HG03571 (cell line): ENCODE results near the gene ADAMTS7.
"Not testable (repeated sequence)": the region's sequence is repeated elsewhere in the genome, so short reads cannot be mapped to it uniquely, and the experiment has no call there.

ENCODE experiments used
- ATAC-seq: cut with Tn5 transposase; IDR thresholded peaks from one replicate; pipeline ENCODE4 v1.9.1; 2021; ENCODE audit not compliant: unreplicated experiment

ADAMTS7 gene

GRCh38 chr15:78788016-78788660 is 23.1 kb downstream of the ADAMTS7 start:
- no peak for ATAC-seq

DNA sequence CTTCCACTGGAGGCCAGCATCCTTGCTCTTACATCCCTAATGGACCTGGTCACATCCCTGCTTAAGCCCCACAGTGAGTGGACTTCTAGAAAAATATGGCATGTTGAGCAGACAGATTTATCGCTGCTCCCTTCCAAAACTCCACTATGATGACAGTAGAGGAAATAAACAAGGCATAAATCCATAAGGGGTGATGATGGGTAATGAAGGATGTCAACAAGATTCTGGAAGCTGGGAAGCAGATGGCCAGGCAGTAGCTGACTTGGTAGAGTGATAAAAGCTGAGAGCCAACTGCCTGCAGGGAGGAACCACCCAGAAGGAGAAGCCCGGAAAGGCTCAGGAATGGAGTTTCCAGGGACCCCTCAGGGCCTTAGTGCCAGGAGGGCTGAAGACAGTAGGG is 28.9 kb downstream of the ADAMTS7 start:
- not testable (repeated sequence) for ATAC-seq

GRCh38 chr15:78781381-78781780 is 29.9 kb downstream of the ADAMTS7 start:
- ATAC-seq: not testable (repeated sequence)

GRCh38 chr15:78779975-78780374 is 31.3 kb downstream of the ADAMTS7 start:
- ATAC-seq: not testable (repeated sequence)

DNA sequence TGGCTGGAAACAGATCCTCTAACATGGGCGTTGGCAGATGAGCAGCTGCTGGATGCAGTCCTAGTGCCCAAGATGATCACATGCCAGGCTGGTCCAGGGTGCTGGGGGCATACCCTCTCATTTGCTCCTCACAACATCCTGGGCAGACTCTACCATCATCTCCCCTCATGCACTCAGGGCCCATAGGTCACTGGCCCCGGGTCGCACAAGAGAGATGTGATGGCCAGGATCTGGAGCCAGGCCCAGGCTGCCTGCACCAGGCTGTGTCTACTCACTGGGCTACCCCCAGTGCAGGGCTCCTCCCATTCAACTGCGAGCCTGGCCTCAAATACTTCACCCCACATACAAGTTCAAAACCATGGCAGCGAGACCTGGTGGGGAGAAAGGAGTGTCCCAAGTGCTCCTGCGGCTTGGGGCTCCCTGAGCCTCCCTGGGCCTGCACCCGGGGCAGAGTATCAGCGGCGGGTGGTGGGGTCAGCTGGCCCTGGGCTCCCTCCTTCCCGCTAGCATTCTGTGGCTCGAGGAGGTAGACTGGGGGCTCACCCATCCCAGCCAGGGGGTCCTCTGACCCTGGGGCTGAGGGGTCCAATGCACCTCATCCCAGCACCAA is 32.0 kb downstream of the ADAMTS7 start:
- ATAC-seq: not testable (repeated sequence)

- no peak for ATAC-seq
Observed at GRCh38 chr15:78778422-78778821, 32.8 kb downstream of the ADAMTS7 start.

GRCh38 chr15:78777953-78778345 is 33.3 kb downstream of the ADAMTS7 start:
- not testable (repeated sequence) for ATAC-seq

GRCh38 chr15:78777290-78777952 is 33.8 kb downstream of the ADAMTS7 start:
- not testable (repeated sequence) for ATAC-seq

DNA sequence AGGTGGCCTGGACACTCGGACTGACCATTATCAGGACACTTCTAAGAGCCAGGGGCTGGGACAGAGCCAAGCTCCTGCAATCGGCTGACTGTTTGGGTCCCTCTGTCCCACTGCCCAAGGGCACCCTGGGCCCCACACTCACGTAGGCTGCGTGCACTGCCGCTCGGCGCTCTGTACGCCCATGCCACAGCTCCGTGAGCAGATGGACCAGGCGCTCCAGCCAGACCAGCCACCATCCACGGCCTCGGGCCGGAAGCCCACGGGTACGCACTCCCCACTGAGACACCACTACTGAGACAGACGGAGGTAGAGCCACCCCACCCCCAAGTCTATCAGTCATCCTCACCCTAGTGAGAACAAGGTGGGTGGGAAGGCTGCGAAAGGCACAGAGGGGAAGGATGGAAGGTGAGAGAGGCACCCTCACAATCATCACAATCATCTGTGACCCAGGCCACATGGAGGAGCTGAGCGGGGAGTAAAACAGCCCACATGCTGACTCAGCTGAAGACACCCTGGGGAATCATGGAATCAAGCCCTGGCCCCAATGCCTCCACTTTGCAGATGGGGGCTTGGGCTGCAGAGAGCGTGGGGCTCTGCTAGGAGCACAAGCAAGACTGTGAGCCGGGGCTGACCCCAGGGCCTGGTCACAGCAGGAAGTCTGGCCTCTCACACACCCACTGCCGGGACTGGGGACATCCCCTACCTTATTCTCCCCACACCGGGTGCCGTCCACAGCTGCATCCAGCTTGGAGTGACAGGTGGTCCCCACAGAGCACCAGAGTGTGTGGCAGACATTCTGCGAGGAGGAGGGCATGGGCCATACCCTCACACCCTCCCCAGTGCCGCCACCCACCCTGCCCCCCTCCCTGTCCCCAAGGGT is 35.0 kb downstream of the ADAMTS7 start:
- not testable (repeated sequence) for ATAC-seq

- no peak for ATAC-seq
Observed at GRCh38 chr15:78775472-78775871, 35.8 kb downstream of the ADAMTS7 start.

- ATAC-seq: not testable (repeated sequence)
Observed at GRCh38 chr15:78774451-78774990, 36.7 kb downstream of the ADAMTS7 start.

DNA sequence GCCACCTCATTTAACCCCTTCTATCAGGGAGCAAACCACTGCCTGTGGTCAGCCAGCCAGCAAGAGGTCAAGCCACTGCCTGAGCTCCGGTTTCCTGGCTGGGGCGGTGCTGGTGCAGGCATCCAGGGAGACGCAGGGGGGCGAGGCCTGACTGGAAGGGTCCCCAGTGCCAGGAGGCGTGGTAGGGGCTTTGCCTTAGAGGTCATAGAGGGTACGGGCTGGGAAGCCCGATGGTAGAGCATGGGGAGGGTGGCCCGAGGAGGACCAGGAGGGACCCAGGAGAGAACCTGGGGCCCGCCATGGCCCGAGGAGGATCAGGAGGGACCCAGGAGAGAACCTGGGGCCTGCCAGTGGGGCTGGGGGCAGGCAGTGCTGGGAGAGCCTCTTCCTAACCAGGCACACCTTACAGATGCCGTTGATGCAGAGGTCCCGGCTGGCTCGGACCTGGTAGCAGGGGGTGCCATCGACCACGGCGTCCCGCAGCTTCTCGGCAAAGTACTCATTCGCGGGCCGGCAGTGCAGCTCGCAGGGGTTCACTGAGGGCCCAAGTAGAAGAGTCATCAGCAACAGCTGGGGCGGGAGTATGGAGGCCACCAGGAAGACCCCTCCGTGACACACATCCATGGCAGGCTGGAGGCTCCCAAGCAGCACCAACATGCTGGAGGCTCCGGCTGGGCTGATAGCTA is 37.4 kb downstream of the ADAMTS7 start:
- not testable (repeated sequence) for ATAC-seq

- no peak for ATAC-seq
Observed at GRCh38 chr15:78772738-78773137, 38.5 kb downstream of the ADAMTS7 start.

- not testable (repeated sequence) for ATAC-seq
Observed at GRCh38 chr15:78771436-78772000, 39.7 kb downstream of the ADAMTS7 start.

GRCh38 chr15:78771020-78771419 is 40.2 kb downstream of the ADAMTS7 start:
- not testable (repeated sequence) for ATAC-seq

- not testable (repeated sequence) for ATAC-seq
Observed at GRCh38 chr15:78769473-78770225, 41.6 kb downstream of the ADAMTS7 start.

DNA sequence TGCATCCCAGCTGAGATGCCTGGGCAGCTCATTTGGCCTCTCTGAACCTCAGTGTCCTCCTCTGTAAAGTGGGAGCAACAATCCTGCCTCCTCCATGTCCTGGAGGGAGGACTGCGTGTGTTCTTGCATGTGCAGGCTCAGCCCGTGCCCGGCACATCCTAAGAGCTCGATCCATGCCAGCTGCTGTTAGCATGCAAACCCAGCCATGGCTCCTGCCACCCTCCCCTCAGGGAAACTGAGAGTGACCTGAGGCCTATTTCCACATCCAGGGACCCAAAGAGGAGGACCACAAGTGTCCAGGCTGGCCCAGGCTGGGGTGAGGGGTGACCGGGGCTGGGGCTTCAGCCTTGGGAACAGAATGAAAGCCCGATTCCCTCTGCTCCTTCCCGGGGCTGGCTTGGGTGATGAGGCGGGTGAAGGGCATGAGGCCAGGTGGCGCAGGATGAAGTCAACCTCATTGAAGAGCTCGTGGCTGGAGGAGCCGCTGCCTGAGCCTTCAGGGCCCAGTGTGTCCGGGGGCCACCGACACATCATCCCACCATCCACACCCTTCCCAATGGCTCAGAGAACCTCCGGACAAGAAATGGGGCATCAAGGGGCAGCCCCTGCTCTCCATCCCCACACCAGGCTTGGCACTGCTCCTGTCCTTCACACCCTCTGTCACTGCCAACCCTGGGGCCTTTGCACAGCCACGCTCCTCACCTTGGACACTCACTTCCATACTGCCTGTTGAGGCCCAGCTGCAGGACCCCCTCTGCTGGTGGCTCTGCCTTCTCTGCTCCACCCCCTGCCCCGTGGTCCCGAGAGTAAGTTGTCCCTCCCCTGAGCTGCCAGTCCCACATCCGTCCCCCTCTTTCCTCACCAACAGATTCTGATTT is 42.5 kb downstream of the ADAMTS7 start:
- no peak for ATAC-seq

DNA sequence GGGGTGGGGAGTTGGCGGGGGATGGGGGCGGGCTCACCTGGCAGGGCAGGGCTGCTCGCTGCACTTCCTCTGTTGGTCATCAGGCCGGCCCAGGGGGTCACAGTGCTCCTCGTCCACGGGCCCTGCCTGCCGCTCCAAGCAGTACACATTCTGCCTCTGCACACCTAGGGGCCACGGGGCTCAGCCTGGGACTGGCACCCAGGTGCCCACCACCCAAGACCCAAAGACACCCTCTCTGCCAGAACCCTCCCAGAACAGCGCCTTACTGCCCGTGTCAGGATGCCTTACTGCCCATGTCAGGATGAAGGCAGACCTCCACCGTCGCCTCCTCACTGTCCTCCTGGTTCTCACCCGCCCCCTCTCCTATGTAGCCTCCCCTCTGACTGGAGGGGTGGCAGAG is 43.2 kb downstream of the ADAMTS7 start:
- no peak for ATAC-seq
